Large intestine (tissue), 3 donors: ENCODE data around the gene KLHL2. TPM values are rescaled to one million over a fixed set of nuclear protein-coding genes. Genes with fewer than 3 reads are reported as not detected.
"Not testable (repeated sequence)": the region's sequence is repeated elsewhere in the genome, so short reads cannot be mapped to it uniquely, and the experiment has no call there.

Experiments used
- DNase-seq, 2 donors: peaks; one replicate each; pipeline versions ENCODE4 v3.0.0 to v3.0.0-alpha.2; 2013
- H3K27ac ChIP-seq: one replicate; pipeline ENCODE4 v1.5.1; 2013; ENCODE audit warnings: low read length
- H3K27me3 ChIP-seq: 2 replicates; pipeline ENCODE4 v1.6.1; 2013; ENCODE audit warnings: low read length; ENCODE audit not compliant: control insufficient read depth, insufficient read depth
- H3K36me3 ChIP-seq: 2 replicates; pipeline ENCODE4 v1.6.1; 2013; ENCODE audit warnings: low read length; ENCODE audit not compliant: control insufficient read depth, insufficient read depth
- H3K4me1 ChIP-seq: one replicate; pipeline ENCODE4 v1.6.1; 2013; ENCODE audit warnings: low read length; ENCODE audit not compliant: control insufficient read depth, insufficient read depth
- H3K4me3 ChIP-seq: one replicate; pipeline ENCODE4 v1.5.1; 2013; ENCODE audit warnings: low read length
- H3K9me3 ChIP-seq: one replicate; pipeline ENCODE4 v1.6.1; 2013; ENCODE audit warnings: mild to moderate bottlenecking, low read depth, low read length, moderate library complexity; ENCODE audit not compliant: control insufficient read depth
- WGBS: methylation state at CpG from one replicate; pipeline ENCODE4 v1.1.5; 2013; ENCODE audit warnings: low lambda C conversion rate; ENCODE audit not compliant: insufficient coverage; 5-methylcytosine and 5-hydroxymethylcytosine counted together
- polyA plus RNA-seq: library from polyadenylated mRNA; unstranded; fragments of 120-200 nt; gene quantifications from one replicate; pipeline ENCODE4 v1.2.1, GENCODE V29; 2013

The KLHL2 gene
- polyA plus RNA-seq, 1 donor, result 15.0 TPM

GRCh38 chr4:165184220-165184619 lies 23.1 kb upstream of the KLHL2 start:
- WGBS, result 98% methylated on average over 4 of the region's 4 CpGs
- Histone ChIP-seq H3K9me3 (no peaks in the 10 kb centered on the region), H3K27ac (no peak overlapping the region), H3K27me3 (no peaks in the 10 kb centered on the region), H3K4me1 (no peaks in the 10 kb centered on the region), H3K4me3 (no peak overlapping the region), H3K36me3 (no peaks in the 10 kb centered on the region)
- no peak for DNase-seq

- H3K9me3 ChIP-seq, H3K4me3 ChIP-seq, H3K27ac ChIP-seq, H3K36me3 ChIP-seq, H3K27me3 ChIP-seq, DNase-seq, H3K4me1 ChIP-seq: not testable (repeated sequence)
- no CpG with 5 or more reads among the region's 10 CpGs for WGBS
These were observed 22.4 kb upstream of the KLHL2 start for GRCh38 chr4:165184998-165185397.

- Histone ChIP-seq H3K27ac (no peak overlapping the region), H3K9me3 (no peaks in the 10 kb centered on the region), H3K27me3 (no peaks in the 10 kb centered on the region), H3K36me3 (no peaks in the 10 kb centered on the region), H3K4me3 (no peak overlapping the region), H3K4me1 (no peaks in the 10 kb centered on the region)
- 92% methylated on average over 4 of the region's 5 CpGs for WGBS
- no peak for DNase-seq
These were observed 21.9 kb upstream of the KLHL2 start for GRCh38 chr4:165185448-165185847.

- H3K36me3 ChIP-seq, result no peaks in the 10 kb centered on the region
- no peak overlapping the region for H3K4me3 ChIP-seq
- H3K27ac ChIP-seq, result no peak overlapping the region
- H3K4me1 ChIP-seq, result no peaks in the 10 kb centered on the region
- no CpG with 5 or more reads among the region's 1 CpG for WGBS
- DNase-seq, result no peak
- no peaks in the 10 kb centered on the region for H3K9me3 ChIP-seq
- H3K27me3 ChIP-seq, result no peaks in the 10 kb centered on the region
These were observed 16.6 kb upstream of the KLHL2 start for GRCh38 chr4:165190591-165191347.

- H3K27ac ChIP-seq, result no peak overlapping the region
- no peaks in the 10 kb centered on the region for H3K27me3 ChIP-seq
- no peaks in the 10 kb centered on the region for H3K9me3 ChIP-seq
- WGBS, result no CpG with 5 or more reads among the region's 2 CpGs
- H3K4me1 ChIP-seq, result no peaks in the 10 kb centered on the region
- DNase-seq, result no peak
- no peaks in the 10 kb centered on the region for H3K36me3 ChIP-seq
- no peak overlapping the region for H3K4me3 ChIP-seq
These were observed 16.1 kb upstream of the KLHL2 start for GRCh38 chr4:165191348-165191656.

- no peak overlapping the region for H3K27ac ChIP-seq
- H3K4me1 ChIP-seq, result no peaks in the 10 kb centered on the region
- 40% methylated on average over 1 of the region's 7 CpGs for WGBS
- H3K27me3 ChIP-seq, result no peaks in the 10 kb centered on the region
- H3K36me3 ChIP-seq, result no peaks in the 10 kb centered on the region
- DNase-seq, result no peak
- no peaks in the 10 kb centered on the region for H3K9me3 ChIP-seq
- no peak overlapping the region for H3K4me3 ChIP-seq
These were observed 15.4 kb upstream of the KLHL2 start for GRCh38 chr4:165191814-165192499.

GRCh38 chr4:165192500-165192898 lies 14.9 kb upstream of the KLHL2 start:
- Histone ChIP-seq H3K27me3 (no peaks in the 10 kb centered on the region), H3K27ac (no peak overlapping the region), H3K9me3 (no peaks in the 10 kb centered on the region), H3K4me1 (no peaks in the 10 kb centered on the region), H3K4me3 (no peak overlapping the region), H3K36me3 (no peaks in the 10 kb centered on the region)
- WGBS, result no CpG with 5 or more reads among the region's 1 CpG
- DNase-seq, result no peak

- no CpG with 5 or more reads among the region's 4 CpGs for WGBS
- Histone ChIP-seq H3K27ac (no peak overlapping the region), H3K9me3 (no peaks in the 10 kb centered on the region), H3K27me3 (no peaks in the 10 kb centered on the region), H3K4me1 (no peaks in the 10 kb centered on the region), H3K36me3 (no peaks in the 10 kb centered on the region), H3K4me3 (no peak overlapping the region)
- DNase-seq, result no peak
These were observed 14.4 kb upstream of the KLHL2 start for GRCh38 chr4:165192956-165193355.

GRCh38 chr4:165194368-165194767 lies 13.0 kb upstream of the KLHL2 start:
- no peak for DNase-seq
- H3K4me3 ChIP-seq, result no peak overlapping the region
- H3K9me3 ChIP-seq, result no peaks in the 10 kb centered on the region
- H3K27ac ChIP-seq, result no peak overlapping the region
- no peaks in the 10 kb centered on the region for H3K36me3 ChIP-seq
- no peaks in the 10 kb centered on the region for H3K4me1 ChIP-seq
- no CpG with 5 or more reads among the region's 1 CpG for WGBS
- H3K27me3 ChIP-seq, result no peaks in the 10 kb centered on the region

GRCh38 chr4:165198329-165198728 lies 9.0 kb upstream of the KLHL2 start:
- H3K4me3 ChIP-seq, result no peak overlapping the region
- no CpG with 5 or more reads among the region's 1 CpG for WGBS
- H3K9me3 ChIP-seq, result no peaks in the 10 kb centered on the region
- H3K4me1 ChIP-seq, result no peaks in the 10 kb centered on the region
- no peak overlapping the region for H3K27ac ChIP-seq
- DNase-seq, result no peak
- H3K27me3 ChIP-seq, result no peaks in the 10 kb centered on the region
- H3K36me3 ChIP-seq, result no peaks in the 10 kb centered on the region

- Histone ChIP-seq H3K27ac (no peak overlapping the region), H3K36me3 (no peaks in the 10 kb centered on the region), H3K4me1 (no peaks in the 10 kb centered on the region), H3K4me3 (no peak overlapping the region), H3K27me3 (no peaks in the 10 kb centered on the region), H3K9me3 (no peaks in the 10 kb centered on the region)
- no peak for DNase-seq
These were observed 8.1 kb upstream of the KLHL2 start for GRCh38 chr4:165199286-165199685.
